ENCODE data around the gene RCOR1. TPM values are rescaled to one million over a fixed set of nuclear protein-coding genes. Genes with fewer than 3 reads are reported as not detected.

Gene RCOR1
- total RNA-seq, 1 experiment from 2014 or later, result 34.1 TPM

DNA sequence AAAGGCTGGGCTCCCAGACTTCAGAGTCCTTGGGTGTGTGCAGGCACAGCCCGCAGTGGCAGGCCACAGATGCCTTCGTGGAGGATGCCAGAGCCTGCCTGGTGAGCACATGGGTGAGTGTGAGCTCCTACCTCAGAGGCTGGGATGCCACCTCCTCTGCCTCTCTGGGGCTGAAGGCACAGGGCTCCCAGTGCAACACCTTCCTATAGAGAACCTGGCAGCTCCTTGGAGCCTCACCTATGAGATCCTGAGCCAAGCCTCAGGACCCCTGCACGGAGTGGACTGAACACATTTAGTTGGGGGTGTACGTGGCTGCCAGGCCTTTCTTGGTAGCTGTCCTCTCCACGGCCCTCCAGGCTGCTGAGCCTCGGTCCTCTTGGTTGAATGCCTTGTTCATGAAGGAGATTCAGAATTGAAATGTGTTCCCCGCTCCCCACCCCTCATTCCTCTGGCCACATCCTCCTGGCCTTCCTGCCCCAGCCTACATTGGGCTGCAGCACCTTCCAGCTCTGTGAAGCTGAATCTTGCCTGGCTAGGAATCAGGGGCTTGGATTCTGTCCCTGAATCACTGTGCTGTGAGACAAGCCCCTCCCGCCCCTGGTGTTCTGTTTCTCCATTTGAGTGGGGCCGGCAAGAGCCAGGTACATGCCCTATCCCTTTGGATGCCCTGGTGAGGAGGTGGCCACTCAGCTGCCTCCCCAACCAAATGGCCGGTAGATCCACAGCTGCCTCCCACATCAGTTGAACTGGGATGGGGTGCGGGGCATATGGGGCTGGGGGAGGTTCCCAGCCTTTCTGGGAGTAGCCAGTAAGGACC is 146.1 kb downstream of the RCOR1 start:
- H4K91ac ChIP-seq (ENCODE audit: insufficient read length, low read depth, low read length), result no peak overlapping the region
- no peak overlapping the region for H3T11ph ChIP-seq (ENCODE audit: low read length)
- TF ChIP-seq CTCF (conservative IDR thresholded peaks at IDR 0.05), result no peak
- H3K4me3 Mint-ChIP-seq, result no peak overlapping the region
- H3K4me1 ChIP-seq (ENCODE audit: insufficient read depth, low read length), result no peaks in the 10 kb centered on the region
- peak; percentile 28 for DNase-seq
- H3K79me2 ChIP-seq (ENCODE audit: insufficient read depth, low read length), result no peaks in the 10 kb centered on the region
- no peak overlapping the region for H2BK12ac ChIP-seq (ENCODE audit: insufficient read length, low read depth, low read length)
- H3K27me3 ChIP-seq (ENCODE audit: insufficient read depth, low read length), result no peaks in the 10 kb centered on the region
- H3K4ac ChIP-seq (ENCODE audit: low read depth, low read length), result no peak overlapping the region
- H4K20me1 ChIP-seq (ENCODE audit: control insufficient read depth, insufficient read depth, insufficient read length), result no peaks in the 10 kb centered on the region
- H3K27ac Mint-ChIP-seq, result peak overlapping the region in 1 of 3 experiments; percentile 75; a peak in 2 of 7 replicates
- H2AK5ac ChIP-seq (ENCODE audit: insufficient read length, low read length), result no peak overlapping the region
- no peaks in the 10 kb centered on the region for H3K9me3 ChIP-seq (ENCODE audit: control insufficient read depth, low read depth, low read length)
- peaks cover 8 to 26% (median 18%) of the 10 kb centered on the region in 3 experiments for H3K36me3 Mint-ChIP-seq (ENCODE audit: insufficient read depth in 1 of 3, low read depth in 3 of 3)
- H2BK5ac ChIP-seq (ENCODE audit: insufficient read length, low read length), result no peak overlapping the region
- H3K14ac ChIP-seq (ENCODE audit: insufficient read depth, low read length), result no peak overlapping the region
- H3K27me3 Mint-ChIP-seq (ENCODE audit: low read depth), result no peaks in the 10 kb centered on the region; the same call in 1 of the 2 replicates
- no CpG with 5 or more reads among the region's 11 CpGs for WGBS (ENCODE audit: extremely low coverage, insufficient read length, low lambda C conversion rate)
- no peak overlapping the region for H3K23ac ChIP-seq (ENCODE audit: insufficient read length, low read depth, low read length)
- no peaks in the 10 kb centered on the region for H3K79me1 ChIP-seq (ENCODE audit: insufficient read depth, low read depth, low read length, poor library complexity, severe bottlenecking)
- no peak overlapping the region for H4K8ac ChIP-seq (replicated peaks; ENCODE audit: insufficient read length, low read depth, low read length)
- H2AFZ ChIP-seq (ENCODE audit: low read length), result no peak overlapping the region
- H2BK120ac ChIP-seq (ENCODE audit: low read depth, low read length, poor library complexity, severe bottlenecking), result no peak overlapping the region
- H3K9me3 Mint-ChIP-seq, result peaks cover 18 to 24% of the 10 kb centered on the region in 2 experiments
- no peak overlapping the region for H2BK20ac ChIP-seq (ENCODE audit: low read depth, low read length, poor library complexity, severe bottlenecking)
- no peak overlapping the region for H3K18ac ChIP-seq (ENCODE audit: insufficient read length, low read depth, low read length)
- H3K23me2 ChIP-seq (ENCODE audit: insufficient read length, low read depth, low read length, poor library complexity, severe bottlenecking), result no peaks in the 10 kb centered on the region
- no peak overlapping the region for H3K9ac ChIP-seq (ENCODE audit: extremely low read depth, insufficient read length, low read length)
- H3K56ac ChIP-seq (ENCODE audit: insufficient read length, low read depth, low read length), result no peak overlapping the region
- no peak overlapping the region for H2BK15ac ChIP-seq (ENCODE audit: low read depth, low read length)
- H3K27ac ChIP-seq (ENCODE audit: insufficient read length, low read depth, low read length), result no peak overlapping the region
- no peak overlapping the region for H4K5ac ChIP-seq (ENCODE audit: insufficient read length, low read depth, low read length)
- no peaks in the 10 kb centered on the region for H3K4me1 Mint-ChIP-seq
- no peak overlapping the region for H3K4me2 ChIP-seq (ENCODE audit: insufficient read depth, insufficient read length, low read length)
